C4-2B (cell line): ENCODE data around the gene SEMA3F.

Experiments
- H3K27ac ChIP-seq: fragments of 450-650 bp; 2 replicates; pipeline ENCODE4 v1.5.1; 2017
- ZFX ChIP-seq: fragments of 450-650 bp; IDR thresholded peaks from 2 replicates; pipeline ENCODE4 v1.6.1; 2017
- TF ChIP-seq, protein P1 (sequence below): fragments of 450-650 bp; conservative IDR thresholded peaks from 2 replicates; pipeline ENCODE4 v1.5.1; 2017; ENCODE audit warnings: mild to moderate bottlenecking

The SEMA3F gene

GRCh38 chr3:50231581-50231980, 76.5 kb downstream of the SEMA3F start:
- TF ChIP-seq, protein P1, sequence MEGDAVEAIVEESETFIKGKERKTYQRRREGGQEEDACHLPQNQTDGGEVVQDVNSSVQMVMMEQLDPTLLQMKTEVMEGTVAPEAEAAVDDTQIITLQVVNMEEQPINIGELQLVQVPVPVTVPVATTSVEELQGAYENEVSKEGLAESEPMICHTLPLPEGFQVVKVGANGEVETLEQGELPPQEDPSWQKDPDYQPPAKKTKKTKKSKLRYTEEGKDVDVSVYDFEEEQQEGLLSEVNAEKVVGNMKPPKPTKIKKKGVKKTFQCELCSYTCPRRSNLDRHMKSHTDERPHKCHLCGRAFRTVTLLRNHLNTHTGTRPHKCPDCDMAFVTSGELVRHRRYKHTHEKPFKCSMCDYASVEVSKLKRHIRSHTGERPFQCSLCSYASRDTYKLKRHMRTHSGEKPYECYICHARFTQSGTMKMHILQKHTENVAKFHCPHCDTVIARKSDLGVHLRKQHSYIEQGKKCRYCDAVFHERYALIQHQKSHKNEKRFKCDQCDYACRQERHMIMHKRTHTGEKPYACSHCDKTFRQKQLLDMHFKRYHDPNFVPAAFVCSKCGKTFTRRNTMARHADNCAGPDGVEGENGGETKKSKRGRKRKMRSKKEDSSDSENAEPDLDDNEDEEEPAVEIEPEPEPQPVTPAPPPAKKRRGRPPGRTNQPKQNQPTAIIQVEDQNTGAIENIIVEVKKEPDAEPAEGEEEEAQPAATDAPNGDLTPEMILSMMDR = no peak
- no peak for TF ChIP-seq ZFX
- H3K27ac ChIP-seq = no peak overlapping the region

- TF ChIP-seq ZFX = no peak
- TF ChIP-seq, protein P1 = no peak
- H3K27ac ChIP-seq = no peak overlapping the region
Observed at GRCh38 chr3:50232303-50232702, 77.2 kb downstream of the SEMA3F start.

- no peak for TF ChIP-seq ZFX
- TF ChIP-seq, protein P1 = no peak
- H3K27ac ChIP-seq = no peak overlapping the region
Observed at GRCh38 chr3:50233176-50233575, 78.1 kb downstream of the SEMA3F start.

DNA sequence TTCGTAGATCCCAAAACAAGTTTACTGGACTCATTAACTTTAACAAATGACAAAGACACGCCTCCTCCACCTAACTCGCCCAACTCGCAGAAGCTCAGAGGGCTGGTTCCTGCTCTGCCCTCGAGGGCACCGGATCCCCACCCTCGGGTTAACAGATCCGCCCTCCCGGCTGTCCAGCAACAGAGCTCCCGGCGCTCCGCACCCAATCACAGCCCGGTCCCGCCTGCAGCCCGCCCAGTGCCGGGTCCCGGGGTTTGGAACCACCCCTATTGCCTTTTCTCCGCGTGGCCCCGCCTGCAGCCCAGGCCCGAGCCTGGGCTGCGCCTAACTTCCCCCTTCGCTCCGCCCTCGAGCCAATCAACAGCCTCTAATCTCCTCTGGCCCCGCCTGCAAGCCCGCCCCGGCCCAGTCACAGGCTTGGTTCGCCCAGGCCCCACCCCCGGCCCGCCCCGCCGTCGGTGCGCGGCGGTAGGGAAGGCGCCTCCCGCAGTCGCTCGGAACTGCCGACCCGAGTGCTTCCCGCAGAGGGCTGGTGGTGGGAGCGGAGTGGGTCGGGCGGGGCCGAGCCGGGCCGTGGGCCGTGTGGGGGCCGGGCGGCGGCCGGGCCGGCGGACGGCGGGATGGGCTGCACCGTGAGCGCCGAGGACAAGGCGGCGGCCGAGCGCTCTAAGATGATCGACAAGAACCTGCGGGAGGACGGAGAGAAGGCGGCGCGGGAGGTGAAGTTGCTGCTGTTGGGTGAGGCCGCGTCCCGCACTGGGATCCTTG, 80.8 kb downstream of the SEMA3F start, which contains the start of gene GNAI2:
GNAI2 (plus strand) TSS at position 489 of the 768 bp plus-strand sequence; CDS start at position 621, 132 bp downstream.
- TF ChIP-seq, protein P1 = no peak
- TF ChIP-seq ZFX = no peak
- H3K27ac ChIP-seq = peak within 1 kb of the TSS; percentile 66

DNA sequence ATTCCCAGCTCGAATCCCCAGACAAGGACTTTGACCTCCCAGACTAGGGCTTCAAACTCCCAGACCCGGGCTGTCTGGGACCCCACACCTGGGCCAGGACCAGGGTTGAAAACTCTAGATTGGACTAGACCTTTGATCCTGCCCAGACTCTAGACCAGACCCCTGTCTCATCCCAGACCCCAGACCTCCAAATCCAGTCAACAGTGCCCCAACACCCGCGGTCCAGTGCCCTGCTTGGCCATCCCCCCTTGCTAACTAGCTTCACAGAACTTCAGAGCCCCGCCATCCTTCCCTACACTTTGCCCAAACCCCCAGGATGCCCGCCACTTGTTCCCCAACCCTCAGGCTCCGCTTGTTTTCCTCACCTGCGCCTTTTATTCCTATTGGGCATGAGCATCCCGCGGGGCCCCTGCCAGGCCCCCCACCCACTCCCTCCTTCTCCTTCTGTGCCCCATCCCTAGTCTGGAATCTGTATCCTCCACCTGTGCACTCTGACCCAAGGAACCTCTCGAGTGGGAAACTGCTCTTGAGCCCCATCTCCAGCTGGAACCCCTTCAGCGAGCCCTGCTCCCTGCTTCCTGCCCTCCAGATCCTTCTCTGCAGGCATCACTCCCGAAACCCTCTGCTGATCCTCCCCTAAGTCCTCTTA, 81.5 kb downstream of the SEMA3F start:
- H3K27ac ChIP-seq = peak overlapping the region; percentile 53
- TF ChIP-seq ZFX = no peak
- TF ChIP-seq, protein P1 = no peak

DNA sequence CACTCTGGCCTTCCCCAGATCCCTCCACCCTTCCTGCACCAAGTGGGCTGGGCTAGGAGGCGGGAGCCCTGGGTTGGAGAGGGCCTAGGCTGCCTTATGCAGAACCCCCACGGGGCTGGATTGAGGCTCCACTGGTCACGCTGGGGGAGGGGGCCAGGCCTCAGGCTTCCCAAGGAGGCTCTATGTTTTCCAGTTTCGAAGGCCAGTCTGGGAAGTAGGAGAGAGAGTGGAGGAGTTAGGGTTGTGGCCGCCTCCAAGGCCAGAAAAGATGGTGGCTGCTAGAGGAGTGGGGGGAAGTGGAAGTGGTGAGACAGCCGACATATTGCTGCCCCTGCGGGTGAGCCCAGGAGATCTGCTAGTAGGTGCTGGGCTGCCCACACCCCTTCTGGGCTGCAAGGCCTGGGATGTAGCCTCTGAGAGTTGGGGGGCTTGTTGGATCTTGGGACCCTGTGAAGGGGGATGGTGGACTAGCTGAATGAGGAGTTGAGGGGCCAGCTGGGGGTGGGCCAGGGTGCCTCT, 82.1 kb downstream of the SEMA3F start:
- no peak for TF ChIP-seq ZFX
- TF ChIP-seq, protein P1 = no peak
- no peak overlapping the region for H3K27ac ChIP-seq
